Upper lobe of right lung (tissue), 1 donor: Measurements from ENCODE around the gene IL34. TPM values are rescaled to one million over a fixed set of nuclear protein-coding genes. Genes with fewer than 3 reads are reported as not detected.

Experiments used
- ATAC-seq: fragments of 200-7000 bp; cut with Tn5 transposase; one replicate; pipeline ENCODE4 v1.9.1; 2020; ENCODE audit warnings: mild to moderate bottlenecking, moderate library complexity
- DNase-seq: peaks from one replicate; pipeline ENCODE4 v3.0.0-alpha.2; 2020
- H3K27ac ChIP-seq: fragments of 200-600 bp; one replicate; pipeline ENCODE4 v1.8.0; 2022
- H3K27me3 ChIP-seq: fragments of 200-600 bp; one replicate; pipeline ENCODE4 v1.8.0; 2022; ENCODE audit warnings: mild to moderate bottlenecking
- H3K36me3 ChIP-seq: fragments of 200-600 bp; one replicate; pipeline ENCODE4 v1.8.0; 2022
- H3K4me1 ChIP-seq: fragments of 200-600 bp; one replicate; pipeline ENCODE4 v1.8.0; 2022
- H3K4me3 ChIP-seq: fragments of 200-600 bp; one replicate; pipeline ENCODE4 v1.8.0; 2022; ENCODE audit warnings: mild to moderate bottlenecking
- H3K9me3 ChIP-seq: fragments of 200-600 bp; one replicate; pipeline ENCODE4 v1.8.0; 2022
- intact Hi-C: fragments of 100-400 bp; cut with DNase I; formaldehyde crosslinking; loops from one replicate; pipeline ENCODE4 v1.11.0; 2022
- total RNA-seq: library from RNA; stranded (reverse); fragmentation: NEBNext Ultra II Directional; extraction: Animal tissue kit (Norgen Biotek cat#: 25700); gene quantifications from one replicate; pipeline ENCODE4 v1.2.1, GENCODE V29; 2021
- TF ChIP-seq, protein P1 (sequence below): fragments of 200-600 bp; IDR thresholded peaks from one replicate; pipeline ENCODE4 v1.8.0; 2022; ENCODE audit warnings: antibody characterized with exemption
- donor health status: DM: no; HTN: yes; CAD: no; lungs with severe emphysema.

IL34 gene
- total RNA-seq, 1 donor from 2014 or later: 3.3 TPM

DNA sequence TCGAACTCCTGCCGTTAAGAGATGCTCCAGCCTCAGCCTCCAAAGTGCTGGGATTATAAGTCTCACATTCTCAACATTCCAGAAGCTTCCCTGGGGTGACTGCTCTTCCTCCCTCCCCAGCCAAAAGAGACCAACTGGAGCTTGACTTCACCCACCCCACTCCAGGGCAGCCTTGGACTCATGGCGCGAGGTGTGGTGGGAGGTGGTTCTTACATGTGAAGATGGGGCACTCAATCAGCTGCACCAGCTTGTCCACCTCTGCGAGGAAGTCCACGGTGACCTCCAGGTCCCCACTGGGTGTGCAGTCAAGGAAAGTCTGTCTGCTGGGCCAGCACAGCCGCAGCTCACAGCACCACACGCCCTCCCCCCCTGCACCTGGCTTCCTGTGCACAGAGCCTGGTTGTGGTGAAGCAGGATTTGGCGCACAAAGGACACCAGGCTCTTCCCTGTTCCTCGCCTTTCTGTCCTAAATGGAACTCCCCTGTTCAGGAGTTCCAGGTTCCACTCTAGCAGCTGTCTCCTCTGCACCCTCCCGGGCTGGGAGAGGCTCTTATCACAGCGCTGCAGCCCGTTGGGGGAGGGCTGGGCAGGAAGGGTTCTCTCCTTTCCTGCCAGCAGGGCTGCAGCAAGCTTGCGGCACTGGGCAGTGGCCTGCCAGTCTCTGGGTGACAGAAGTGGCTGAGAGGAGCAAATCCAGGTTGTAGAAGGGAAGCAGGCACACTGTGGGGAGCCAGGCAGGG is 49.1 kb downstream of the IL34 start:
- no peaks in the 10 kb centered on the region for H3K27me3 ChIP-seq
- peak overlapping the region; percentile 60 for H3K27ac ChIP-seq
- DNase-seq (peak; percentile 86), ATAC-seq (peak; percentile 72)
- H3K9me3 ChIP-seq: no peaks in the 10 kb centered on the region
- no peak overlapping the region for H3K4me3 ChIP-seq
- H3K36me3 ChIP-seq: peaks cover 11% of the 10 kb centered on the region
- TF ChIP-seq, protein P1, sequence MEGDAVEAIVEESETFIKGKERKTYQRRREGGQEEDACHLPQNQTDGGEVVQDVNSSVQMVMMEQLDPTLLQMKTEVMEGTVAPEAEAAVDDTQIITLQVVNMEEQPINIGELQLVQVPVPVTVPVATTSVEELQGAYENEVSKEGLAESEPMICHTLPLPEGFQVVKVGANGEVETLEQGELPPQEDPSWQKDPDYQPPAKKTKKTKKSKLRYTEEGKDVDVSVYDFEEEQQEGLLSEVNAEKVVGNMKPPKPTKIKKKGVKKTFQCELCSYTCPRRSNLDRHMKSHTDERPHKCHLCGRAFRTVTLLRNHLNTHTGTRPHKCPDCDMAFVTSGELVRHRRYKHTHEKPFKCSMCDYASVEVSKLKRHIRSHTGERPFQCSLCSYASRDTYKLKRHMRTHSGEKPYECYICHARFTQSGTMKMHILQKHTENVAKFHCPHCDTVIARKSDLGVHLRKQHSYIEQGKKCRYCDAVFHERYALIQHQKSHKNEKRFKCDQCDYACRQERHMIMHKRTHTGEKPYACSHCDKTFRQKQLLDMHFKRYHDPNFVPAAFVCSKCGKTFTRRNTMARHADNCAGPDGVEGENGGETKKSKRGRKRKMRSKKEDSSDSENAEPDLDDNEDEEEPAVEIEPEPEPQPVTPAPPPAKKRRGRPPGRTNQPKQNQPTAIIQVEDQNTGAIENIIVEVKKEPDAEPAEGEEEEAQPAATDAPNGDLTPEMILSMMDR: no peak
- peaks cover 74% of the 10 kb centered on the region for H3K4me1 ChIP-seq
- intact Hi-C loops: no loop called here

DNA sequence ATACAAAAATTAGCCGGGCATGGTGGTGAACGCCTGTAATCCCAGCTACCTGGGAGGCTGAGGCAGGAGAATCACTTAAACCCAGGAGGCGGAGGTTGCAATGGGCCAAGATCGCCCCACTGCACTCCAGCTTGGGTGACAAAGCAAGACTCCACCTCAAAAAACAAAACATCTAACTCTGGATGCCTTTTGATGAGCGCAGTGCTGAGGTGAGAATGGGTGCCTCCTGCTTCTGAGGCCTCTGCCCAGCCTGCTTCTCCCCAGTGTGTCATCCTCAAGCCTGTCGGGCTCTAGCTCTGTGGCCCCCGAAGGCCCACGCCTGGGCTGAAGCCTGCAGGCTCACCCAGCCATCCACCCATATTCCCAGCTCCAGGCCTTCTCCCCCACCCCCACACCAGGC is 50.0 kb downstream of the IL34 start:
- DNase-seq (no peak), ATAC-seq (no peak)
- no peaks in the 10 kb centered on the region for H3K27me3 ChIP-seq
- intact Hi-C loops: no loop called here
- no peak overlapping the region for H3K4me3 ChIP-seq
- H3K4me1 ChIP-seq: peaks cover 66% of the 10 kb centered on the region
- TF ChIP-seq, protein P1: no peak
- H3K9me3 ChIP-seq: no peaks in the 10 kb centered on the region
- H3K27ac ChIP-seq: peak overlapping the region; percentile 60
- peaks cover 11% of the 10 kb centered on the region for H3K36me3 ChIP-seq

DNA sequence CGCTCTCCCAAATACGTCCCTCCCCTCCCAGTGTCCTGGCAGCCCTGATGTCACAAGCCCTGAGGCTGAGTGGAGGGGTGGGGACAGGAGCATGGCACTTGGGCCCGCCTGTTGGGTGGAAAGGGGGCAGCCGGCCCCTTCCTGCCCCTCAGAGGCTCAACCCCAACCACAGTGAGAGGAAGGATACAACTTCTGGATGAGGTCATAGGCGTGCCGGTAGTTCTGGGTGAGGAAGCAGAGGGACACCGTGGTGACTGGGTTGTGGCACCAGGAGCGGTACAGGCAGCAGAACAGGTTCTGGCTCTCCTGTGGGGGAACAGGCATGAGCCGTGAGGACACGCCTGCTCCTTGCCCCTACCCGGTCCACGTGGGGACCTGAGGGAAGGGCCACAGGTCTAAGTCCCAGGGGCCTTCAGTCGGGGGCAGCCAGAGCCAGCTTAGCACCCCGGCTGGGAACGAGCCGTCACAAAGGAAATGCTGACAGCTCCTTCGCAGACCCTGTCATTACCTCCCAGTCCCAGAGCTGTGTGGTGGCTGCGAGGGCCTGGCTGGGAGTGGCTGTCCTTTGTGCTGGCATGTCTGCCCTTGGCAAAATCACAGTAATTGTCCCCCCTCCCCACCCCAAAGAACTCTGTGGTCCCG is 50.7 kb downstream of the IL34 start:
- Histone ChIP-seq H3K4me1 (peaks cover 61% of the 10 kb centered on the region), H3K27me3 (no peaks in the 10 kb centered on the region), H3K27ac (peak overlapping the region; percentile 60), H3K9me3 (no peaks in the 10 kb centered on the region), H3K36me3 (peaks cover 11% of the 10 kb centered on the region), H3K4me3 (no peak overlapping the region)
- TF ChIP-seq, protein P1: no peak
- intact Hi-C loops: no loop called here
- DNase-seq (peak; percentile 82), ATAC-seq (peak; percentile 69)

DNA sequence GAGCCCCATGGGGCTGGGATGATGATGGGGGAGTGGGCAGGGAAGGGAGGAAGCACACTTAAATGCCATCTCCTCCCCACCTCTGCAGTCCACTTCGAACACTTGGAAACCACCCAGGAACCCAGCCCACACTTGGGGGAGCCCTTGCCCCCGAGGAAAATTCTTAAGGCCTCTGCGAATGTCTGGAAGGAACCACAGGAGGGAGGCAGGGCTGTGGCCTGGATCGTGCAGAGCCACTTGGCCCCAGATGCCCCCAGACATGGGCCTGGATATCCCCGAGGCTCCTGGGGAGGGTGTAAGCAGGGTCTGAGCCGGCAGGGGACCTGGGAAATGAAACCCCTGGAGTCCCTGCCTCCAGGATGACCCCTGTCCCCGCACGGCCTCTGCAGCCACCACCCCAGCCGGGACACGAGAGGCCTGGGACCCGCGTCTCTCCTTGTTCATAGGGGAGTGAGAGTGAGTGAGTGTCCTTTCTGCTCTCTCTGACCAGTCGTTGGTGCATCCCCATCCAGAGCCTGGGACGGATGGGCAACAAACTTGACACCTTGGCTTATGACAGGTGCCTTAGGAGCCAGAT is 51.3 kb downstream of the IL34 start:
- ATAC-seq (no peak), DNase-seq (no peak)
- Histone ChIP-seq H3K4me3 (no peak overlapping the region), H3K27me3 (no peaks in the 10 kb centered on the region), H3K36me3 (peaks cover 11% of the 10 kb centered on the region), H3K27ac (peak overlapping the region; percentile 45), H3K9me3 (no peaks in the 10 kb centered on the region), H3K4me1 (peaks cover 61% of the 10 kb centered on the region)
- TF ChIP-seq, protein P1: no peak
- intact Hi-C loops: no loop called here

DNA sequence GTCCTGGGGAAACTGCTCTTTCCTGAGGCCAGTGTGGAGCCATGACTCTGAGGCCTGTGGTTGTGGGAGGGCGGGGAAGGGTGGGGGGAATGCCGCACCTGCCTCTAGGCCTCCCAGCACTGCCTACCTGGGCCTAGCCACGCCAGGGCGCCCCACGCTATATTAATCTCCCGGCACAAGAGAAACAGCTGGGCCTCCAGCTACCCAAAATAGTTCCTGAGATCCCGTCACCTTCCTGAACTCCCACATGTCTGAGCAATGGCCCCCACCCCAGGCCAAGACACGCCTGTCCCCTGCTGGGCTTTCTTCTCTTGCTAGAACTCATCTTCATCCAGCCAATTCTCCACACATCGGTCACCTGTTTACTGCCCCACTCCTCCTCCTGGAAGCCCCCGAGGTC is 52.5 kb downstream of the IL34 start:
- TF ChIP-seq, protein P1: no peak
- Histone ChIP-seq H3K27me3 (no peaks in the 10 kb centered on the region), H3K4me1 (peaks cover 64% of the 10 kb centered on the region), H3K27ac (no peak overlapping the region), H3K4me3 (no peak overlapping the region), H3K36me3 (peaks cover 11% of the 10 kb centered on the region), H3K9me3 (no peaks in the 10 kb centered on the region)
- intact Hi-C loops: no loop called here
- ATAC-seq (no peak), DNase-seq (no peak)
